Activated naive CD4-positive, alpha-beta T cell treated with anti-CD3 and anti-CD28 coated beads, Interleukin-2, amount 50 U/mL, for 24 hours (primary cell): ENCODE data around the gene AK9.
"Not testable (repeated sequence)": the region's sequence is repeated elsewhere in the genome, so short reads cannot be mapped to it uniquely, and the experiment has no call there.

Source experiments
- H3K27ac Mint-ChIP-seq: one replicate; pipeline ENCODE4 v1.8.0; 2021; ENCODE audit warnings: mild to moderate bottlenecking, mixed read lengths
- H3K27me3 Mint-ChIP-seq: one replicate; pipeline ENCODE4 v1.8.0; 2021; ENCODE audit warnings: mixed read lengths
- H3K36me3 Mint-ChIP-seq: one replicate; pipeline ENCODE4 v1.8.0; 2021; ENCODE audit warnings: mixed read lengths
- H3K4me1 Mint-ChIP-seq: one replicate; pipeline ENCODE4 v1.8.0; 2021; ENCODE audit warnings: mixed read lengths
- H3K4me3 Mint-ChIP-seq: one replicate; pipeline ENCODE4 v1.8.0; 2021; ENCODE audit warnings: mild to moderate bottlenecking, mixed read lengths
- H3K9me3 Mint-ChIP-seq: one replicate; pipeline ENCODE4 v1.8.0; 2021; ENCODE audit warnings: mixed read lengths

The AK9 gene

DNA sequence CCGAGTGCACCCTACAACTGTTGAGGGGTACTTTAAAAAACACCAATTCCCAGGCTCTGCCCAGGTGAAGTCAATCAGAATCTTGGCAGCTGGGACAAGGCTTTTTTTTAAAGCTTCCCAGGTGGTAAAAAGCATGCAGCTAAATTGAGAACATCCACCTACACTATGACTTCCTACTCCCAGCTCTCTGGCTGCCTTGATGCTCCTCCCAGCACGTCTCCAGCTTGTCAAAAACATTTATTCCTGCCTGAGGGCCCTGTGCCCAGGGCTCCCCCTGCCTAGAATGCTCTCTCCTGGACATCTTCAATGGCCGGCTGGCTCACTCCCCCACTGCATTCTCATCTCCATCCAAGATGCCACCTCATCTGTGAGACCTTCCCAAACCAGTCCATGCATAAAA lies 217.9 kb downstream of the AK9 start:
- Mint-ChIP-seq H3K9me3 (no peaks in the 10 kb centered on the region), H3K36me3 (peaks cover 39% of the 10 kb centered on the region), H3K4me3 (no peak overlapping the region), H3K4me1 (peaks cover 90% of the 10 kb centered on the region), H3K27me3 (no peaks in the 10 kb centered on the region), H3K27ac (peak overlapping the region; percentile 74)

GRCh38 chr6:109472132-109472995 lies 218.6 kb downstream of the AK9 start:
- H3K36me3 Mint-ChIP-seq = peaks cover 43% of the 10 kb centered on the region
- H3K9me3 Mint-ChIP-seq = no peaks in the 10 kb centered on the region
- peak overlapping the region; percentile 74 for H3K27ac Mint-ChIP-seq
- H3K4me3 Mint-ChIP-seq = no peak overlapping the region
- peaks cover 90% of the 10 kb centered on the region for H3K4me1 Mint-ChIP-seq
- no peaks in the 10 kb centered on the region for H3K27me3 Mint-ChIP-seq

- peaks cover 82% of the 10 kb centered on the region for H3K4me1 Mint-ChIP-seq
- no peaks in the 10 kb centered on the region for H3K9me3 Mint-ChIP-seq
- no peak overlapping the region for H3K27ac Mint-ChIP-seq
- H3K27me3 Mint-ChIP-seq = no peaks in the 10 kb centered on the region
- peaks cover 47% of the 10 kb centered on the region for H3K36me3 Mint-ChIP-seq
- no peak overlapping the region for H3K4me3 Mint-ChIP-seq
Measured at GRCh38 chr6:109471105-109471810, 219.7 kb downstream of the AK9 start.

DNA sequence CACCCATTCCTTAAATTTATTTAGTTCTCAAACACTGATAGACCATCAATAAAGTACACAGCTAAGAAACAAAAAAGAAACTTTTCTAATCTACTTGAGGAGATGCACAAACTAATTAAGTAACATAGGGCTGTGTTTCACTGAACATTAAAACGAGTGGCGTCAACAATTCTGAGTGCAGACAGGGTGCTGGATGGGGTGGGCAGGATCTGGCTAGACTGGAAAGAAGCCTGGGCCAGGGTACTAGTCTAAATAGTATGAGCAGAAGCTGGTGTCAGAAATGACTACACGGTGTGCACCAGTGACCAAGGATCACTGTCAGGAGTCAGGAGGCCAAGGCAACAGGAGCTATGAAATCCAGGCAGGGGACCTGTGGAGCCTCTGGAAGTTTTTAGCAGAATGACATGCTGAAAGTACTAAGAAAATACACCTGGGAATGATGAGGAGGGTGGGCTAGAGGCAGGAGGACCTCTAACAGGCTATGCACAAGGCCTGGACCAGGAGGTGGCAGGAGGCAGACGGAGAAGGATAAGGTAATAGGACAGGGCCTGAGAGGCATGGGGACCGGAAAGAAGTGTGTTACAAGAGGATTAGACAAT lies 221.3 kb downstream of the AK9 start:
- Mint-ChIP-seq H3K36me3 (peaks cover 43% of the 10 kb centered on the region), H3K27me3 (no peaks in the 10 kb centered on the region), H3K4me1 (peaks cover 82% of the 10 kb centered on the region), H3K4me3 (no peak overlapping the region), H3K9me3 (no peaks in the 10 kb centered on the region), H3K27ac (peak overlapping the region; percentile 49)

GRCh38 chr6:109467696-109468095 lies 223.3 kb downstream of the AK9 start:
- peaks cover 35% of the 10 kb centered on the region for H3K36me3 Mint-ChIP-seq
- H3K9me3 Mint-ChIP-seq = no peaks in the 10 kb centered on the region
- no peak overlapping the region for H3K4me3 Mint-ChIP-seq
- peaks cover 74% of the 10 kb centered on the region for H3K4me1 Mint-ChIP-seq
- no peaks in the 10 kb centered on the region for H3K27me3 Mint-ChIP-seq
- no peak overlapping the region for H3K27ac Mint-ChIP-seq

DNA sequence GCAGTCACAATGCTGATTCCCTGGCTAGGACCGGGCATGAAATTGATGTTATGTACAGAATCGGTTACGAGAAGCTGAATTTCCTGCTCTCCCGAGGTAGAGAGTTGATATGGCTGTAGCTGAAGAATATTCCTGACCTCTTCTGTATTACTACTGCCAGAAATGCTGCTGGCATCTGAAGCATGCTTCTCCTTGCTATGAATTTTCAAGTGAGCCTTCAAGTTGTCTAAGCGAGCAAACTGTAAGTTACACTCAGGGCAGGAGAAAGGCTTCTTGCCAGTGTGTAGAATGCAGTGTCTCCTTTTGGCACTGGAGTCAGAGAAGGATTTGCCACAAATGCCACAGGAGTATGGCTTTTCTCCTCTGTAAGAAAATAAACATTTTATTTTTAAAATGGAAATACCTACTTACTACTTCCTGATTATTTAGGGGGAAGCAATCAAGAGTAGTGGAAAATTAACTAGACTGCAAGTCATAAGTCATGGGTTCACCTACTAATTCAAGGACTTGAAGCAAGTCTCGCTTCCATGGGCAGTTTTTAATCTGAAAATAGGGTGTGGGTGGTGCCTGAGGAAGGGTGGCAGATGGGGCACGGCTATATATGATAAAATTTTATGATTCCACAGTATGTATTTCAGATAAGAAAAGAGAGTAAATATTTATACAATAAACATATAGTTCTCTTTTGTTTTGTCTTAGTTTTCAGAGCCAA lies 224.6 kb downstream of the AK9 start:
- Mint-ChIP-seq H3K27me3 (no peaks in the 10 kb centered on the region), H3K4me1 (peaks cover 70% of the 10 kb centered on the region), H3K9me3 (peaks cover 5% of the 10 kb centered on the region), H3K27ac (no peak overlapping the region), H3K4me3 (no peak overlapping the region), H3K36me3 (peaks cover 39% of the 10 kb centered on the region)

DNA sequence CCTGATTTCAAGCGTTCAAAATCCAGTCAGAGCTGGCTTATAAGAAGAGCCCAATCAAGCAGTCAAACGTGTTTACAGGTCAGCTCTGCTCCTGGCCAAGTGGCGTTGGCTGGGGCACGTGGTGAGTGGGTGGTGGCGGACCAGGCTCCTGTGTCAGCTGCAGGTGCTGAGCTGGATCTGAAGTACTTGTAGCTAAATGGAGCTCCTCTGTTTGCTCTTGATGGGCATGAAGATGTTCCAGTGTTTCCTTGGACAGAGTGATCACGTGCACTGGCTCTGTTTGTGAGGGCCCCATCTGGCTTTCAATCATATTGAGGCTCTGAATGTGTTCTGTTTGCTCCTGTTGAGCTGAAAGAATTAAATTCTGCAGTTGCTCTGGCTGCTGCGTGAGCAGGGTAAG lies 225.2 kb downstream of the AK9 start:
- H3K4me1 Mint-ChIP-seq = peaks cover 67% of the 10 kb centered on the region
- peaks cover 5% of the 10 kb centered on the region for H3K9me3 Mint-ChIP-seq
- H3K4me3 Mint-ChIP-seq = no peak overlapping the region
- no peaks in the 10 kb centered on the region for H3K27me3 Mint-ChIP-seq
- peaks cover 42% of the 10 kb centered on the region for H3K36me3 Mint-ChIP-seq
- H3K27ac Mint-ChIP-seq = peak overlapping the region; percentile 46

DNA sequence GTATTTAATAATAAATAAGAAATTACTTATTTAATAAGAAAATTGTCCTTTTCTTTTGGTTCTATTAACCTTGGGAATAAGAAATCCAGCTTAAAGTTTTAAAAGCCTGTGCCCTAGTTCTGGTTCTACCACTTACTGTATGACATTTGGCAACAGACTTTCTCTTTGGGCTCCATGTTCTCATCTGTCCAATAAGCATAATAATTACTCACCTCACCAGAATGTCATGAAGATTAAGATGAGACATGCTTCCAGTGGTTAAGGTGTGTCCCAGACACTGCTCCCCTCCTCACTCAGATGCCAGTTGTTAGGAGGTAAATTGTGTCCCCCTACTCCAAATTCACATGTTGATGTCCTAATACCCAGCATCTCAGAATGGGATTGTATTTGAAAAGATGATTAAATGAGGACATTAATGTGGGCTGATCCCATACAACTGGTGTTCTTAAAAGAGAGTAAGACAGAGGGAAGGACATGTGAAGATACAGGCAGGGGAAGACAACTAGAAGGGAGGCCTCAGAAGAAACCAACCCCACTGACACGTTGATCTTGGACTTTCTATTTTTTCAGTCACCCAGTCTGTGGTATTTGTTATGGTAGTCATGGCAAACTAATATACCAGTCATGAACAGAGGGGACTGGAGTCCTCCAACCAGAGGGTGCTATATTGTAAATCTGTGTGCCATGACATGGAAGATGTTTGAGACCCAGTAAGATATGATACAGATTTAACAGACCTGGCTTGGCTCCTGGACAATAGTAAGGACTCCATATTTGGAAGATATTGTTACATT lies 229.1 kb downstream of the AK9 start:
- H3K27me3 Mint-ChIP-seq = no peaks in the 10 kb centered on the region
- peak overlapping the region; percentile 91 for H3K27ac Mint-ChIP-seq
- H3K9me3 Mint-ChIP-seq = peaks cover 5% of the 10 kb centered on the region
- peaks cover 23% of the 10 kb centered on the region for H3K36me3 Mint-ChIP-seq
- H3K4me3 Mint-ChIP-seq = no peak overlapping the region
- peaks cover 70% of the 10 kb centered on the region for H3K4me1 Mint-ChIP-seq

DNA sequence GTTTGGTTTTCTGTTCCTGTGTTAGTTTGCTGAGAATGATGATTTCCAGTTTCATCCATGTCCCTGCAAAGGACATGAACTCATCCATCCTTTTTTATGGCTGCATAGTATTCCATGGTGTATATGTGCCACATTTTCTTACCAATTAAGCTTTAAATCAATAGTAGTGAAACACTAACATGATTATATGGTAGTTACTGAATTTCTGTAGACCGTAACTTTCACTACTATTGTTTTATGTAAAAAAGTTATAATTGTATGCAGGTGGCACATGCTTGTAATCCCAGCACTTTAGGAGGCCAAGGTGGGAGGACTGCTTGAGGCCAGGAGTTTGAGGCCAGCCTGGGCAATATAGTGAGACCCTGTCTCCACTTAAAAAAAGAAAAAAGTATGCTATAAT lies 229.8 kb downstream of the AK9 start:
- H3K4me3 Mint-ChIP-seq, H3K9me3 Mint-ChIP-seq, H3K27me3 Mint-ChIP-seq: not testable (repeated sequence)
- Mint-ChIP-seq H3K36me3 (peaks cover 21% of the 10 kb centered on the region), H3K4me1 (peaks cover 72% of the 10 kb centered on the region), H3K27ac (peak overlapping the region; percentile 83)

GRCh38 chr6:109460161-109460829 lies 230.7 kb downstream of the AK9 start:
- peak overlapping the region; percentile 33 for H3K27ac Mint-ChIP-seq
- H3K4me1 Mint-ChIP-seq = peaks cover 64% of the 10 kb centered on the region
- peaks cover 5% of the 10 kb centered on the region for H3K9me3 Mint-ChIP-seq
- H3K27me3 Mint-ChIP-seq = no peaks in the 10 kb centered on the region
- H3K36me3 Mint-ChIP-seq = peaks cover 17% of the 10 kb centered on the region
- no peak overlapping the region for H3K4me3 Mint-ChIP-seq

DNA sequence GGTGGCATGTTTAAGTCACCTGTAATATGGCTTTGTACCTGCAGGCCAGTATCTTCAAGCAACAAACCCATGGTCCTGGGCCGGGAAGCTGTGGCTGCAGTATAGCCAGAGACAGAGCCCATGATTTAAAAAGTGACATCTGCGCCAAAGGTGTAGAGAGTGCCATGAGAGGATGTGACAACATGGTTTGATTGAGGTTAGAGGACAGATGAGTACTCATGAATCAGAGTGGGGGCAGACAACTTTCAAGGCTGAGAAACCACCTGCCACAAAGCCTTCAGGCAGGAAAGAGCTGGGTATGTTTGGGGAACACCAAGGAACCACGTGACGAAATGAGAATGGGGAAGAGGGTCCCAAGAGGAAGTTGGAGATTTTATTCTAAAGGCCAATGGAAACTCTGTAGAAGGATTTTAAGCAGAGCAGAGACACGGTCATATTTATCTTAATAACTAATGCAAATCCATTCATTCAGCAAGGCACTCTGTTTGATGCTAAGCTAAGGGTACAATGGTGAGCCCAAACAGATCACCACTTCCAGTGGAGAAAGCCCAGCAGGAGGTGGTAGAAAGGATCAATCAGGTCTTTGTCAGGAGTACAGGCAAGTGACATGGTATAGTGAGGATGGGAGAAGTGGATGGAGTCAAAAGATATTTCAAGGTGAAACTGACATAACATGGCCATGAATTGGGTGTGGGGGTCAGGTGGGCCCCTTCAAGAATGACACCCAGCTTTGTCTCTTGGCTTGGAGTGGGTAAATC lies 232.0 kb downstream of the AK9 start:
- no peaks in the 10 kb centered on the region for H3K27me3 Mint-ChIP-seq
- H3K27ac Mint-ChIP-seq = peak overlapping the region; percentile 87
- H3K4me3 Mint-ChIP-seq = peak overlapping the region; percentile 11
- H3K36me3 Mint-ChIP-seq = peaks cover 15% of the 10 kb centered on the region
- H3K4me1 Mint-ChIP-seq = peaks cover 65% of the 10 kb centered on the region
- peaks cover 5% of the 10 kb centered on the region for H3K9me3 Mint-ChIP-seq

DNA sequence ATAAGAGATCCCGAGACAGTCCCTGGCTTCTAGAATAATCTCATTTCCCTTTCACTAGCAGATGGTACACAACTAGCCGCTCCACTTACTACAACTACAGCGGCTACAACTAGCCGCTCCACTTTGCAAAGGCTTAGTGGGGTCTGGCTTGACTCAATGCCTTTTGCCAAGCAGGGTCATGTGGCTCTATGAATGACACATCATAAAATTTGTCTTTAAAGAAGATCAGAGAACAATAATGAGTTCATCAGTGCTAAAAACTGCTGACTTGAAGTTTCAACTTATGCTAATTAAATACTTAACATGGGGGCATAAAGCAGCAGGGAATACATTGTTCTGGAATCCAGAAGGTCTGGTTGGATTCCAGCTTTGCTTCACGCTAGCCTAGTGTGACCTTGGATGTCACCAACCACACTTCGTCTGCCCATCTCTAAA lies 233.4 kb downstream of the AK9 start:
- Mint-ChIP-seq H3K4me3 (peak overlapping the region; percentile 52), H3K9me3 (peaks cover 5% of the 10 kb centered on the region), H3K4me1 (peaks cover 67% of the 10 kb centered on the region), H3K27me3 (no peaks in the 10 kb centered on the region), H3K36me3 (peaks cover 14% of the 10 kb centered on the region), H3K27ac (no peak overlapping the region)

- peak overlapping the region; percentile 23 for H3K27ac Mint-ChIP-seq
Measured at GRCh38 chr6:109456710-109457561, 234.1 kb downstream of the AK9 start.

More at GRCh38 chr6:109456710-109457561, 234.1 kb downstream of the AK9 start:
- H3K4me3 Mint-ChIP-seq = peak overlapping the region; percentile 52
- peaks cover 8% of the 10 kb centered on the region for H3K36me3 Mint-ChIP-seq
- H3K9me3 Mint-ChIP-seq = peaks cover 3% of the 10 kb centered on the region
- peaks cover 64% of the 10 kb centered on the region for H3K4me1 Mint-ChIP-seq
- H3K27me3 Mint-ChIP-seq = no peaks in the 10 kb centered on the region
